A673 (cell line): ENCODE measurements around the gene ZNF740. TPM values are rescaled to one million over a fixed set of nuclear protein-coding genes. Genes with fewer than 3 reads are reported as not detected.

Experiments used
- BruUV-seq: library from RNA; stranded (reverse); fragments of 400-500 nt; replicated peaks from 2 replicates; lab custom pipeline; 2021; lab: Mats Ljungman, UMichigan
- CTCF ChIA-PET: fragments of 300-600 bp; sonication (Branson Sonifier 250); formaldehyde crosslinking; loops from one replicate; lab custom pipeline; 2022; ENCODE audit warnings: antibody characterized with exemption; lab: Charles Lee
- POLR2A ChIA-PET: fragments of 300-600 bp; sonication (Branson Sonifier 250); formaldehyde crosslinking; loops from one replicate; lab custom pipeline; 2022; ENCODE audit warnings: antibody characterized with exemption; ENCODE audit not compliant: low non-redundant PET; lab: Charles Lee
- DNase-seq: peaks from one replicate; pipeline ENCODE4 v3.0.0-alpha.2; 2015; ENCODE audit warnings: low spot score
- H3K27ac ChIP-seq: fragments of 200-600 bp; sonication (generic); 2 replicates; pipeline ENCODE4 v1.5.1; 2016; ENCODE audit warnings: mixed run types, low read depth, mild to moderate bottlenecking, mixed read lengths, antibody characterized with exemption, low read length; ENCODE audit not compliant: poor library complexity, severe bottlenecking
- H3K27me3 ChIP-seq: fragments of 200-600 bp; sonication (generic); replicated peaks from 2 replicates; pipeline ENCODE4 v1.6.1; 2017; ENCODE audit warnings: mixed run types, low read depth, mild to moderate bottlenecking, mixed read lengths, antibody characterized with exemption, low read length; ENCODE audit not compliant: insufficient read depth, poor library complexity
- H3K36me3 ChIP-seq: fragments of 200-600 bp; sonication (generic); 2 replicates; pipeline ENCODE4 v1.6.1; 2016; ENCODE audit warnings: mixed run types, mild to moderate bottlenecking, mixed read lengths, antibody characterized with exemption, low read length; ENCODE audit not compliant: insufficient read depth, poor library complexity, severe bottlenecking
- H3K4me1 ChIP-seq: fragments of 200-600 bp; sonication (generic); 2 replicates; pipeline ENCODE4 v1.6.1; 2017; ENCODE audit warnings: mixed run types, mild to moderate bottlenecking, mixed read lengths, antibody characterized with exemption, low read length; ENCODE audit not compliant: insufficient read depth, poor library complexity, severe bottlenecking
- H3K4me3 ChIP-seq: fragments of 200-600 bp; sonication (generic); 2 replicates; pipeline ENCODE4 v1.5.1; 2016; ENCODE audit warnings: low read depth, mixed run types, mild to moderate bottlenecking, mixed read lengths, low read length; ENCODE audit not compliant: poor library complexity, severe bottlenecking
- H3K9me3 ChIP-seq: fragments of 200-600 bp; sonication (generic); 2 replicates; pipeline ENCODE4 v1.6.1; 2016; ENCODE audit warnings: mixed run types, low read depth, mild to moderate bottlenecking, mixed read lengths, antibody characterized with exemption, low read length; ENCODE audit not compliant: poor library complexity, severe bottlenecking
- CTCF ChIP-seq: fragments of 300-800, 200-600 bp; sonication (generic); conservative IDR thresholded peaks from 2 replicates; pipeline ENCODE4 v1.5.1; 2017; ENCODE audit warnings: low read depth, mild to moderate bottlenecking, antibody characterized with exemption, low read length, moderate library complexity, mixed read lengths
- EZH2 ChIP-seq: fragments of 200-600 bp; sonication (generic); IDR thresholded peaks from 2 replicates; pipeline ENCODE4 v1.6.1; 2017; ENCODE audit warnings: borderline replicate concordance, low read depth, mild to moderate bottlenecking, mixed read lengths, antibody characterized with exemption, low read length; ENCODE audit not compliant: poor library complexity, severe bottlenecking
- intact Hi-C: fragments of 100-400 bp; cut with micrococcal nuclease; formaldehyde crosslinking; loops from one replicate; pipeline ENCODE4 v1.10.0; 2022; ENCODE audit not compliant: unreplicated experiment
- total RNA-seq: library from RNA; stranded (reverse); gene quantifications from 2 replicates; pipeline ENCODE4 v1.2.3, GENCODE V29; 2021

Gene ZNF740
- total RNA-seq, 1 experiment from 2014 or later = 48.6 TPM

- Histone ChIP-seq H3K27ac (no peak overlapping the region), H3K4me1 (no peaks in the 10 kb centered on the region), H3K9me3 (no peaks in the 10 kb centered on the region), H3K4me3 (no peak overlapping the region), H3K36me3 (no peaks in the 10 kb centered on the region), H3K27me3 (no peaks in the 10 kb centered on the region)
- ChIA-PET POLR2A (interaction anchor here (0.6 kb wide), 1 partner anchor 229 kb away, joined by 10 read pairs; no protein-coding TSS in a partner anchor), CTCF (no interaction called here)
- intact Hi-C loops = no loop called here
- no TSS peak for BruUV-seq
- DNase-seq = no peak
- TF ChIP-seq EZH2 (no peak), CTCF (no peak)
Observed at GRCh38 chr12:53205747-53206419, 25.4 kb downstream of the ZNF740 start.

GRCh38 chr12:53207042-53207441, 26.5 kb downstream of the ZNF740 start, which contains the start of gene ITGB7:
Gene ITGB7 (minus strand): TSS chr12:53207251. CDS start chr12:53200443, 6,808 bp downstream.
- ChIA-PET CTCF (no interaction called here), POLR2A (interaction anchor here (0.5 kb wide), 1 partner anchor 37 kb away, joined by 7 read pairs; no protein-coding TSS in a partner anchor)
- no peak for DNase-seq
- Histone ChIP-seq H3K4me3 (no peak within 1 kb of the TSS), H3K36me3 (peaks cover 2% of the 10 kb centered on the region), H3K9me3 (no peaks in the 10 kb centered on the region), H3K27ac (no peak within 1 kb of the TSS), H3K27me3 (no peaks in the 10 kb centered on the region), H3K4me1 (no peaks in the 10 kb centered on the region)
- no TSS peak for BruUV-seq
- no peak for TF ChIP-seq CTCF
- no peak for TF ChIP-seq EZH2
- intact Hi-C loops = no loop called here

GRCh38 chr12:53208435-53208834, 27.9 kb downstream of the ZNF740 start:
- no peaks in the 10 kb centered on the region for H3K27me3 ChIP-seq
- TF ChIP-seq CTCF (no peak), EZH2 (no peak)
- BruUV-seq = no TSS peak
- H3K9me3 ChIP-seq = no peaks in the 10 kb centered on the region
- intact Hi-C loops = no loop called here
- ChIA-PET CTCF (no interaction called here), POLR2A (no interaction called here)
- no peak for DNase-seq
- H3K4me1 ChIP-seq = no peaks in the 10 kb centered on the region
- H3K27ac ChIP-seq = no peak overlapping the region
- peaks cover 14% of the 10 kb centered on the region for H3K36me3 ChIP-seq
- no peak overlapping the region for H3K4me3 ChIP-seq
